Activated CD8-positive, alpha-beta memory T cell treated with anti-CD3 and anti-CD28 coated beads, Interleukin-2, amount 10 ng/mL, durations not matched to agents 7 days and 5 days (primary cell): Measurements from ENCODE around the gene LRP1B. TPM values are rescaled to one million over a fixed set of nuclear protein-coding genes. Genes with fewer than 3 reads are reported as not detected.

Experiments used
- ATAC-seq: fragments of 150-1000 bp; cut with Tn5 transposase; one replicate; pipeline ENCODE4 v1.10.0; 2021; ENCODE audit warnings: moderate library complexity
- CTCF ChIA-PET: fragments of 350-600 bp; sonication (Branson Sonifier 250); formaldehyde crosslinking; loops from one replicate; lab custom pipeline; 2021; ENCODE audit warnings: antibody characterized with exemption; lab: Charles Lee
- DNase-seq: peaks from one replicate; pipeline ENCODE4 v3.0.0-alpha.2; 2020
- H3K27ac Mint-ChIP-seq: one replicate; pipeline ENCODE4 v1.8.0; 2021; ENCODE audit warnings: mild to moderate bottlenecking, mixed read lengths
- H3K27me3 Mint-ChIP-seq: one replicate; pipeline ENCODE4 v1.8.0; 2021; ENCODE audit warnings: mixed read lengths
- H3K36me3 Mint-ChIP-seq: one replicate; pipeline ENCODE4 v1.8.0; 2021; ENCODE audit warnings: mild to moderate bottlenecking, mixed read lengths
- H3K4me1 Mint-ChIP-seq: one replicate; pipeline ENCODE4 v1.8.0; 2021; ENCODE audit warnings: mixed read lengths
- H3K4me3 Mint-ChIP-seq: one replicate; pipeline ENCODE4 v1.8.0; 2021; ENCODE audit warnings: mild to moderate bottlenecking, moderate library complexity, mixed read lengths
- H3K9me3 Mint-ChIP-seq: one replicate; pipeline ENCODE4 v1.8.0; 2022; ENCODE audit warnings: low read depth, mixed read lengths
- total RNA-seq, 2 experiments: library from RNA; stranded (reverse); gene quantifications; one replicate each; pipeline ENCODE4 v1.2.3, GENCODE V29; 2021

Gene LRP1B
- total RNA-seq, 2 experiments from 2014 or later: not detected

- no peak for ATAC-seq
- H3K27ac Mint-ChIP-seq: no peak overlapping the region
- H3K9me3 Mint-ChIP-seq: peaks cover 7% of the 10 kb centered on the region
- no peaks in the 10 kb centered on the region for H3K4me1 Mint-ChIP-seq
- no peaks in the 10 kb centered on the region for H3K27me3 Mint-ChIP-seq
- H3K36me3 Mint-ChIP-seq: no peaks in the 10 kb centered on the region
- CTCF ChIA-PET: no interaction called here
- H3K4me3 Mint-ChIP-seq: no peak overlapping the region
- DNase-seq: no peak
Measured at GRCh38 chr2:141055531-141055930, 1075.3 kb downstream of the LRP1B start.

DNA sequence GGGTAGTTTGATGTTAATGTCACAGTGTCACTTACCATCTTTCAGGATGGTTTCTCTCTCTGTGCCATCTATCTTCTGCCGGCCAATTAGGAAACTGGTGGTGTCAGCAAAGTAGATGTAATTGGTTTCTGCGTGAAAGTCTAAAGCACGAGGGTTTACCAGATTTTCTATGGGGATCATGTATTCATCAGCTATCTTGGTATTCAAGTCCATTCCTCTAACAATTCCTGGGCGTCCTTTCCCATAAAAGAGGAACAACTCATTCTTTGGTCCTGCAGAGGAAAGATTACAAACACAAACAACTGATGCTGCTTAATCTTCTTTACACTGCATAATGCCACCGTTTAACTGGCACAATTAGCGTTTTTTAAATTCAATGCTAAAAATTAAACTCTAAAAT is 1081.9 kb downstream of the LRP1B start:
- no peak overlapping the region for H3K27ac Mint-ChIP-seq
- H3K27me3 Mint-ChIP-seq: no peaks in the 10 kb centered on the region
- H3K9me3 Mint-ChIP-seq: peaks cover 4% of the 10 kb centered on the region
- no peak overlapping the region for H3K4me3 Mint-ChIP-seq
- DNase-seq (no peak), ATAC-seq (no peak)
- no peaks in the 10 kb centered on the region for H3K36me3 Mint-ChIP-seq
- CTCF ChIA-PET: no interaction called here
- no peaks in the 10 kb centered on the region for H3K4me1 Mint-ChIP-seq

DNA sequence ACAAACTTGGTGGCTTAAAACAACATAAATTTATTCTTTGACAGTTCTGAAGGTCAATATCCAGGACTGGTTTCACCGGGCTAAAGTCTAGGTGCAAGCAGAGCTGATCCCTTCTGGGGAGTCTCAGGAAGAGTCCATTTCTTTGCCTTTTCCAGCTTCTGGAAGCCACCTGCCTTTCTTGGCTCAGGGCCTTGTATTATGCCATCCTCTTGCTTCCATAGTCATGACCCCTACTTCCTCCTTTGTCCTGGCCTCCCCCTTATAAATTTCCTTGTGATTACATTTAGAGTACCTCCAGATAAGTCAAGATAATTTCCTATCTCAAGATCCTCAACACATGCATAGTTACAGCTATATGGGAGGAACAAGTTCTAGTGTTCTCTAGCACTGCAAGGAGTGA is 1089.5 kb downstream of the LRP1B start:
- ATAC-seq (no peak), DNase-seq (no peak)
- Mint-ChIP-seq H3K4me3 (no peak overlapping the region), H3K4me1 (no peaks in the 10 kb centered on the region), H3K27me3 (no peaks in the 10 kb centered on the region), H3K36me3 (no peaks in the 10 kb centered on the region), H3K9me3 (peaks cover 5% of the 10 kb centered on the region), H3K27ac (no peak overlapping the region)
- CTCF ChIA-PET: no interaction called here

DNA sequence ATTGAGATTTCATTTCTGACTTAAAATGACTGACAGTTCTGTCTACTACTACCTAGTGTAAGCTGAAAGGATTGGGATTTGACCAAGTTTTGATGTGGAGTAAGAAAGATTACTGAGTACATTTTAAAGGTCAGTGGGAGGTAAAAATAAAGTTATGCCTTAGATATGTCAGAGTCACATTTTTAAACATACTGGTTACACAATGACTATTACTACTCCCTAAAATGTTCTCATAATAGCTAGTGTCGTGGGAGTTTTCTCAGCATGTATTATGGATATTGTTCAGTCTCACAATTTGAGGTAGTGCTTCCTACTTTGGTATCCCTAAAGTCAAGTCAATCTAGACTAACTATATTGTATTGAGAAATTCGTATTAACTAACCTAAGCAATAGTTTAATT is 1092.5 kb downstream of the LRP1B start:
- H3K9me3 Mint-ChIP-seq: peaks cover 5% of the 10 kb centered on the region
- no peaks in the 10 kb centered on the region for H3K27me3 Mint-ChIP-seq
- no peak for DNase-seq
- no peak overlapping the region for H3K4me3 Mint-ChIP-seq
- CTCF ChIA-PET: no interaction called here
- no peaks in the 10 kb centered on the region for H3K4me1 Mint-ChIP-seq
- H3K36me3 Mint-ChIP-seq: no peaks in the 10 kb centered on the region
- no peak overlapping the region for H3K27ac Mint-ChIP-seq
- ATAC-seq: no peak

GRCh38 chr2:141037361-141037760 is 1093.5 kb downstream of the LRP1B start:
- CTCF ChIA-PET: no interaction called here
- no peaks in the 10 kb centered on the region for H3K4me1 Mint-ChIP-seq
- no peak for ATAC-seq

GRCh38 chr2:141035846-141036420 is 1094.9 kb downstream of the LRP1B start:
- no peaks in the 10 kb centered on the region for H3K36me3 Mint-ChIP-seq
- CTCF ChIA-PET: no interaction called here
- no peaks in the 10 kb centered on the region for H3K4me1 Mint-ChIP-seq
- H3K4me3 Mint-ChIP-seq: no peak overlapping the region
- no peak overlapping the region for H3K27ac Mint-ChIP-seq
- peaks cover 5% of the 10 kb centered on the region for H3K9me3 Mint-ChIP-seq
- DNase-seq (no peak), ATAC-seq (no peak)
- H3K27me3 Mint-ChIP-seq: no peaks in the 10 kb centered on the region

More at GRCh38 chr2:141037361-141037760, 1093.5 kb downstream of the LRP1B start:
- no peaks in the 10 kb centered on the region for H3K27me3 Mint-ChIP-seq
- no peaks in the 10 kb centered on the region for H3K36me3 Mint-ChIP-seq
- H3K4me3 Mint-ChIP-seq: no peak overlapping the region
- H3K9me3 Mint-ChIP-seq: peaks cover 5% of the 10 kb centered on the region
- no peak for DNase-seq
- no peak overlapping the region for H3K27ac Mint-ChIP-seq

GRCh38 chr2:141029428-141030078 is 1101.3 kb downstream of the LRP1B start:
- no peaks in the 10 kb centered on the region for H3K36me3 Mint-ChIP-seq
- ATAC-seq (no peak), DNase-seq (no peak)
- H3K4me1 Mint-ChIP-seq: no peaks in the 10 kb centered on the region
- no peak overlapping the region for H3K27ac Mint-ChIP-seq
- H3K4me3 Mint-ChIP-seq: no peak overlapping the region
- no peaks in the 10 kb centered on the region for H3K27me3 Mint-ChIP-seq
- CTCF ChIA-PET: no interaction called here
- peaks cover 3% of the 10 kb centered on the region for H3K9me3 Mint-ChIP-seq

DNA sequence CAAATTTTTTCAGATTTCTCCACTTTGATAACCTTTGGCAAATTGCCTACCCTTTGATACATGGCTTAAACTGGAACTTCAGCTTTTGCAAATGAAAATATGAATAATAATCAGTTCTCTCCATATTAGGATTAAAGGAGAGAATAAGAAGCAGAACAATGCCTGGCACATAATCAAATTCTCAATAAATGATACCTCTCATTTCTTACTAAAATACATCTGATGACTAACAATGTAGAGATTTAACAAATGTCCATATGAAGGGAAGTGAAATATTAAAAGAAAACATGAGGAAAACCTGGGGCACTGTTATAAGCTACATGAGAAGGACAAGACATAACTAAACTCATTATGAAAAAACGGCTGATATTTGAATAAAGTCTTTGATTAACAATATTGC is 1103.6 kb downstream of the LRP1B start:
- ATAC-seq: no peak
- CTCF ChIA-PET: no interaction called here

GRCh38 chr2:141021611-141022010 is 1109.2 kb downstream of the LRP1B start:
- no peak overlapping the region for H3K4me3 Mint-ChIP-seq
- H3K9me3 Mint-ChIP-seq: peaks cover 6% of the 10 kb centered on the region
- no peaks in the 10 kb centered on the region for H3K36me3 Mint-ChIP-seq
- CTCF ChIA-PET: no interaction called here
- no peaks in the 10 kb centered on the region for H3K4me1 Mint-ChIP-seq
- no peak for ATAC-seq
- DNase-seq: no peak
- no peaks in the 10 kb centered on the region for H3K27me3 Mint-ChIP-seq
- no peak overlapping the region for H3K27ac Mint-ChIP-seq

More for the DNA sequence above, 1103.6 kb downstream of the LRP1B start:
- Mint-ChIP-seq H3K36me3 (no peaks in the 10 kb centered on the region), H3K4me1 (no peaks in the 10 kb centered on the region), H3K27ac (no peak overlapping the region), H3K27me3 (no peaks in the 10 kb centered on the region), H3K9me3 (peaks cover 5% of the 10 kb centered on the region), H3K4me3 (no peak overlapping the region)
- no peak for DNase-seq

- Mint-ChIP-seq H3K9me3 (peaks cover 6% of the 10 kb centered on the region), H3K4me1 (no peaks in the 10 kb centered on the region), H3K4me3 (no peak overlapping the region), H3K27me3 (no peaks in the 10 kb centered on the region), H3K27ac (no peak overlapping the region), H3K36me3 (no peaks in the 10 kb centered on the region)
- CTCF ChIA-PET: no interaction called here
- ATAC-seq: no peak
- DNase-seq: no peak
Measured at GRCh38 chr2:141021109-141021508, 1109.7 kb downstream of the LRP1B start.

DNA sequence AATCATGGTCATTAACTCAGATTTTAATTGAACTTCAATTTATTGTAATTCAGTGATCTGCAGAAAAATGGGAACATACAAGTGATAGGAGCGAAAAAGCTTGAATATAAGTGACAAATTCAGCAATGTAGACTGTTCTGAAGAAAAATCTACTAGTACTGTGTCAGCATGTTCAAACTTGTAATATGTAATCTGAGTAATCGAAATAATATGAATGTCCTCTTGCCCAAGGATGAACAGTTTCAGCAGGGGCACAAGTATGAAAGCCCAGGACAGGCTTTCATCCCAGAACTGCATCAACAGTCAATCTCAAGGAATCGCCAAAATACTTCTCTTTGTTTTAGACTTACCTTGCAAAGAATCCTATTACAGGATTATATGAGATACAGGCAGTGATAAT is 1110.5 kb downstream of the LRP1B start:
- DNase-seq: no peak
- peaks cover 6% of the 10 kb centered on the region for H3K9me3 Mint-ChIP-seq
- H3K27me3 Mint-ChIP-seq: no peaks in the 10 kb centered on the region
- H3K36me3 Mint-ChIP-seq: no peaks in the 10 kb centered on the region
- H3K27ac Mint-ChIP-seq: no peak overlapping the region
- no peaks in the 10 kb centered on the region for H3K4me1 Mint-ChIP-seq
- CTCF ChIA-PET: no interaction called here
- H3K4me3 Mint-ChIP-seq: no peak overlapping the region
- ATAC-seq: no peak

- no peak overlapping the region for H3K27ac Mint-ChIP-seq
- no peaks in the 10 kb centered on the region for H3K27me3 Mint-ChIP-seq
- CTCF ChIA-PET: no interaction called here
- no peak overlapping the region for H3K4me3 Mint-ChIP-seq
- DNase-seq (no peak), ATAC-seq (no peak)
- H3K36me3 Mint-ChIP-seq: no peaks in the 10 kb centered on the region
- H3K9me3 Mint-ChIP-seq: peaks cover 2% of the 10 kb centered on the region
- no peaks in the 10 kb centered on the region for H3K4me1 Mint-ChIP-seq
Measured at GRCh38 chr2:141015341-141016047, 1115.3 kb downstream of the LRP1B start.

GRCh38 chr2:141003967-141004657 is 1126.7 kb downstream of the LRP1B start:
- Mint-ChIP-seq H3K4me3 (no peak overlapping the region), H3K27ac (no peak overlapping the region), H3K4me1 (no peaks in the 10 kb centered on the region), H3K36me3 (no peaks in the 10 kb centered on the region), H3K27me3 (no peaks in the 10 kb centered on the region), H3K9me3 (peaks cover 12% of the 10 kb centered on the region)
- no peak for DNase-seq
- CTCF ChIA-PET: no interaction called here
- ATAC-seq: no peak
